HG02981 (cell line): Measurements from ENCODE around the gene FOXK1.
"Not testable (repeated sequence)": the region's sequence is repeated elsewhere in the genome, so short reads cannot be mapped to it uniquely, and the experiment has no call there.

Experiments used
- ATAC-seq: cut with Tn5 transposase; IDR thresholded peaks from one replicate; pipeline ENCODE4 v1.9.1; 2021; ENCODE audit warnings: mild to moderate bottlenecking, moderate library complexity; ENCODE audit not compliant: unreplicated experiment

The FOXK1 gene

DNA sequence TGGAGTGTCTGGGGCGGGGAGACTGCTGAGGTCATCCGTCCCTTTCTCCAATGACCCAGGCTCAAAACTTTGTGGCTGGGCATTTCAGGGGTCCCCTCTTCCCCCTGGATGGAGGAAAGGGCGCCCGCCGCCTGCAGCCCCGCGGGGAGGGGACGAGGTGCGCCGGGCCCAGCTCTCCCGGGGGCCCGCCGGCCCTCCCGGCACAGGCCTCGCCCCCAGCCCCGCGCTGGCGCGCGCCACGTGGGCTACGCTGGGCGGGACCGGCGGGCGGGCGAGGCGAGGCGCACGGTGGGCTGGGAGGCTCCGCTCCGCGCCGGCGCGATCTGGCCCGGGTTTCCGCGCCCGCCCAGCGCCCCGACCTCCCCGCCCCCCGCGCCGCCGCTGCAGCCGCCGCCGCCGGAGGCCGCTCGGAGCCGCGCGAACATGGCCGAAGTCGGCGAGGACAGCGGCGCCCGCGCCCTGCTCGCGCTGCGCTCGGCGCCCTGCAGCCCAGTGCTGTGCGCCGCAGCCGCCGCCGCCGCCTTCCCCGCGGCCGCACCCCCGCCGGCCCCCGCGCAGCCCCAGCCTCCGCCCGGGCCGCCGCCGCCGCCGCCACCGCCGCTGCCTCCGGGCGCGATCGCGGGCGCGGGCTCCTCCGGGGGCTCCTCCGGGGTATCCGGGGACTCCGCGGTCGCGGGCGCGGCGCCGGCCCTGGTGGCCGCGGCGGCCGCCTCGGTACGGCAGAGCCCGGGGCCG is at the start of gene FOXK1:
FOXK1 (plus strand) TSS at position 410 of the 735 bp plus-strand sequence; CDS start at position 424, 14 bp downstream.
- ATAC-seq = peak; percentile 72

DNA sequence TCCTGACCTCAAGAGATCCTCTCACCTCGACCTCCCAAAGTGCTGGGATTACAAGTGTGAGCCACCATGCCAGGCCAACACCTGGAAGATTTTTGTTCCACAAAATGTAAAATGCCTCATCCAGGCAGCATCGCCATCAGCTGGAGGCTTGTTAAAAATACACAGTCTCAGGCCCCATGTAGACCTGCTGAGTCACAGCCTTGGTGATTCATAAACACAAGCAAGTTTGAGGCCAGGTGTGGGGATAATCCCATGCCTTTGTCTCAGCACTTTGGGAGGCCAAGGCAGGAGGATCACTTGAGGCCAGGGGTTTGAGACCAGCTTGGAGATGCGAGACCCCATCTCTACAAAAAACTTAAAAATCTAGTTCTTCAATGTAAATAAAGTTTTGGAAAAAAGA is 49.1 kb upstream of the FOXK1 start:
- ATAC-seq = no peak

DNA sequence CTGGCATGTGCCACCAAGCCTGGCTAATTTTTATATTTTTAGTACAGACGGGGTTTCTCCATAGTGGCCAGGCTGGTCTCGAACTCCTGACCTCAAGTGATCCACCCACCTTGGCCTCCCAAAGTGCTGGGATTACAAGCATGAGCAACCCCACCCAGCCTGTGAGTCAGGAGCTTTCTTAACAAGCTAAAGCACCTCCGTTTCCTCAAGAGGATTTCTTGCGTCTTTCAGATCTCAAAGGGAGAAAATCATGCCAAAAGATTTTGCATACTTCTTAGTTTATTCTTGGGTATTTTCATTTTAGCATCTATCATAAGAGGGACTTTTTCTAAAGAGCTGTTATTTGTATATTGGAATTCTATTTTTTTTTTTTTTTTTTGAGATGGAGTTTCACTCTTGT is 47.9 kb upstream of the FOXK1 start:
- no peak for ATAC-seq

DNA sequence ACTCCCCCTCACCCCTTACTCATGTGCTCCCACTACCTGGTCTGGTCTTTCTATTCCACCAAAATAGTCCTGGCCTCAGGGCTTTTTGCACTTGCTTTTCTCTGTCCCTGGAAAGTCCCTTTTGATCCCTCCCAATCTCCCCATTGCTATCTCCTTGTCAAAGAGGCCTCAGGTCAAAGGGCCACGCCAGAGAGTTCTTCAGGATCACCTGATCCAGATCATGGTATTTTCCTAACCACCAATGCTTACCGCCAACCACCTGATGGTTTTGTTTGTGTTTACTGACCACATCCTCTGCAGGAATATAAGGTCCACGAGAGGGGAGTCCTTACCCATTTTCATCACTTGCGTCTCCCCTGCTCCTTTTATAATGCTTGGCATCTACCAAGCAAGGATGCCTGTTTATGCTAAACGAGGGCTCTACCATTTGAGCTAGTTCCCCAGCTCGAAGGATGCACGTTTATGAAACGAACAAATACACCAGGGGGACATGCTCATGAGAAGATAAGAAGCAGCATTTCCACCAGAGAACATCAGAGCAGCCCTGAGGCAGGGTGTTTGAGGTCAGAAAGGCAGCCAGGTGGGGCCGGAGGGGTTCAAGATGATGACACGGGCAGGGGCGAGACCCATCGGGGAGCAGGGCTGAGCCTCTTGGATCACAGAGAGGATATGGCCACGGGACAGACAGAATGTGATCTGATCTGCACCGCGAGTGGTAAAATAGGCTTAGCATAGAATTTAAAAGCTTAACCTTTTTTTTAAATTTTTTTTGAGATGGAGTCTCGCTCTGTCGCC is 43.1 kb upstream of the FOXK1 start:
- ATAC-seq = no peak

DNA sequence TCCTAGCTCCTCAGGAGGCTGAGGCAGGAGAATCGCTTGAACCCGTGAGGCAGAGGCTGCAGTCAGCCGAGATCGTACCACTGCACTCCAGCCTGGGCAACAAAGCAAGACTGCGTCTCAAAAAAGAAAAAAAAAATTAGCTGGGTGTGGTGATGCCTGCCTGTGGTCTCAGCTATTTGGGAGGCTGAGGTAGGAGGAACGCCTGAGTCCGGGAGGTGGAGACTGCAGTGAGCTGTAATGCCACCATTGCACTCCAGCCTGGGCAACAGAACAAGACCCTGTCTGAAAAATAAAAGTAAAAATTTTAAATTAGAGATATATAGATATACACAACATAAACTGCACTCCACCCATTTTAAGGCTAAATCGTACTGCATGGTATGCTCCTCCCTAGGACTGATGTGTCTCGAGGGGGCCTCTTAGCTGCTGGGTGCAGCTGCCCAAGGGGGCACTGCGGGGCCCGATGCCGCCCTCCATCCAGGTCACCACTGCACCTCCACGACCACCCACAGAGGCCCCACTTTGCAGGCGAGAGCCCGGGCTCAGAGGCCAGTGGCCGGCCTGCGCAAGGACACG is 40.9 kb upstream of the FOXK1 start:
- no peak for ATAC-seq

DNA sequence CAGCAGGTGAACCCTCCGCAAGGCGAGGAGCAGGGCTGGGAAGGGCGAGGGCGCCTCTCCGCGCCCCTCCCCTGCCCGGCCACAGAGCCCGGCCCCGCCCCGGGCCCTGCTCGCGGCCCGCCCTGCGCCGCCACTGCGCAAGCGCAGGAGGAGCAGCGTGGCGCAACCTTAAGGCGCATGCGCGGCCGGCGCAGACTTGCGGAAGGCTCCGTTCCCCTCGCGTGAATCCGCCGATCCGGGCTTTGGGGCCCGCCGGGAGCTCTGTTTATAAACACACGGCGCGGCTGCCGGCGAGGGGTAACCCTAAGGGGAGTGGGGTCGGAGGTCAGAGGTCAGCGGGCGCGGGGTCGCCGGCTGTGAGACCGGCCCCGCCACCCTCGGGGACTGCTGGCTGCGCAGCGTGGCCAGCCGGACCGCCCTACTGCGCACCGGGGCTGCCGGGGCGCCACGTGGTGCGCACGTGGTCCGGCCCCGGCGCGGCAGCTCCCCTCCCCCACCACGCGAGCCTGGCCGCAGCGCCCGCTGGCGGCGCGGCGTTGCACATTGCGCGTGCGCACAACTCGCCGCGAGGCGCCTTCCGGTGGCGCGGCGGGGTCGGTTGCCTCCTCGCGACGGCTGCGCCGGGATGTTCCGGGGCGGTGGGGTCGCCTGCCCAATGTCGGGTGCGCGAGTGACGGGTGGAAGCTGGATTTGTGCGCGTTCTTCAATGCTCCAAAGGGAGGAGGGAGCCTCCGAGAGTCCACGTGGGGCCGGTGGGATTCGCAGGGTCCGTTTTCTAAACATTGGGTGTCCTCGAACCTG is 40.2 kb upstream of the FOXK1 start:
- peak; percentile 70 for ATAC-seq

DNA sequence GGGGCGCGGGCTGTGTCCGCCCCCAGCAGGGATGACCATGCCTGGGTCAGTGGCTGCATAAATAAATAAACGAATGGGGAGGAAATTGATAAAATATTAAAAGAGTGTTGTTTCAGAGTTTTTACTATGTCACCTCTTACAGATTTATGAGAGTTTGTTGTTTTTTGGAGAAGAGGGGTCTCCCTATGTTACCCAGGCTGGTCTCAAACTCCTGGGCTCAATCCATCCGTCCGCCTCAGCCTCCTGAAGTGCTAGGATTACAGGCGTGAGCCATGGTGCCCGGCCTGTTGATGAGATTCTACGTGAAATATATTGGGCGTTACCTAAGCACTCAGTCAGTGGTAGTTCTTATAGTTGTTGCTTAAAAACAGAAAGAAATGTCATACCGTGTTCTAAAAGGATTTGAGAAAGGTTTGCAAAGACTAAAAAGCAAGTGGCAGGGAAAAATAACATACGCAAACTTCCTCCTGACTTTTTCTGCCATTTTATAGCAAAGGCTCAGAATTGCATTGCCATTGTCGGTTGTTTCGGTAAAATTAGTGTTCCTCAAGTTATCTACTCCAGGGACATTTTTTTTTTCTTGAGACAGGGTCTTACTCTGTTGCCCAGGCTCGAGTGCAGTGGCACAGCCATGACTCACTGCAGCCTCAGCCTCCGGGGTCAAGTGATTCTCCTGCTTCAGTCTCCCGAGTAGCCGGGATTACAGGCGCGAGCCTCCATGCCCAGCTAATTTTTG is 39.5 kb upstream of the FOXK1 start:
- ATAC-seq = no peak

DNA sequence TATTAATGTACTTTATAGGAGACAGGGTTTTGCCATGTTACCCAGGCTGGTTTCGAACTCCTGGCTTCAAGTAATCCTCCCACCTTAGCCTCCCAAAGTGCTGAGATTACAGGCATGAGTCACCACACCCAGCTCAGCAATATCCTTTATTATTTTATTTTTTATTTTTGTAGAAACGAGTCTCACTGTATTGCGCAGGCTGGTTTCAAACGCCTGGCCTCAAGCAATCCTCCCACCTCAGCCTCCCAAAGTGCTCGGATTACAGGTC is 39.0 kb upstream of the FOXK1 start:
- not testable (repeated sequence) for ATAC-seq

DNA sequence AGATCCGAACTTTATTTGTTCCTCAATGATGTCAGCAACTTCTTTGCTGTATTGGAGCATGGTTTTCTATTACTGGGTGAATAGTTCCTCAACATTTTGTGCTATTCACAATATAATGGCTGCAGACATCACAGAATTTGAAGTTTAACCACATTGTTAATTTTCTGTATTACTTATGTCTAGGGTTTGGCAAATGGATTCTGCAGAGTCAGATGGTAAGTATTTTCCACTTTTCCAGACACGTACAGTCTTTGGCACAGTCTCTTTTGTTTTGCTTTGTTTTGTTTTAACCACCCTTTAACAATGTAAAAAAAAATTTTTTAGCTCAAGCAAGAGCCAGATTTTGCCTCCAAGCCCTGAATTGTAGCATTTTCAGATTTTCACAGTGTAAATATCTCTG is 36.8 kb upstream of the FOXK1 start:
- ATAC-seq = no peak

DNA sequence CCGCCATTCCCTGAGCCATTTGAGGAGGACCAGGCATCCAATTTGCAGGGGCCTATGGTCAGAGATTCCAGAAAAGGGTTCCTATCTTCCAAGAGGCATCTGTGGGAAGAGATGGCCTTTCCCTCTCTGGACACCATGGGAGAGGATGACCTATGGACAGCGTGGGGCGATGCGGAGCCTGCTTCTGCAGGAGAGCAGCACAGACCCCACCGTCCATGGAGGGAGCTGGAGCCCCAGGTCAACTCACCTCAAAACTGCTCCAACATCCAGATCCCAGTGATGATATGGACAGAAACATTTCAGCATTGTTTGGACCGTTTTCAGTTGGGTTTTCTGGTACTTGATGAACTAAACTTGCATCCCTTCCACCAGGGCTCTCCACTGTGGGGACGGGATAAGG is 34.0 kb upstream of the FOXK1 start:
- no peak for ATAC-seq

DNA sequence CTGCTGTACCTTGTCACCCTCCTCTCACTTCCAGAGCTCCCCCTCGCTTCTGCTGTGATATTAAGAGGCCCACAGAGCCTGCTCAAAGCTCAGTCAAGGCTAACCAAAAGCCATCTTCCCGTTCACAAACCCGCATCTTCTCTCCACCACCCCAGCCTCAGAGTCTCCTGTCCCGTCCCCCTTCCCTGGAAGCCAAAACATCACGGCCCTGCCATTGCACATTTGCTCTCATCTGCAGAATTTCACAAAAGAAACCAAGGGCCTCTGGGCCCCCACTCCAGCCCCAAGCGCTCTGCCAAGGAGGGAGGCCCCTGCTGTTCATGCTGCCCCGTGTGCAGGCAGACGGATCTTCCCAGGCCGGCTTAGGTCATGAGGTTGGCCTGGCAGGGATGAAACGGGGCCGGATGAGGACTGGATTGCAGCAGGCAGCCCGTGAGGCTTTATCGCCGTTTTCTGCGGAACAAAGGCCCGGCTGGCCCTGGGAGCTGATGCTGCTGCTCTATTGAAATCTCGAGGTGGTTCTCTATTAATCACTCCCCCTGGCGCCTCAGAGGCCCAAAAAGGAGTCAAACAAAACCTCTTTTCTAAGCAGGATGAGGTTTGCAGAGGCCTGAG is 31.6 kb upstream of the FOXK1 start:
- ATAC-seq = no peak

DNA sequence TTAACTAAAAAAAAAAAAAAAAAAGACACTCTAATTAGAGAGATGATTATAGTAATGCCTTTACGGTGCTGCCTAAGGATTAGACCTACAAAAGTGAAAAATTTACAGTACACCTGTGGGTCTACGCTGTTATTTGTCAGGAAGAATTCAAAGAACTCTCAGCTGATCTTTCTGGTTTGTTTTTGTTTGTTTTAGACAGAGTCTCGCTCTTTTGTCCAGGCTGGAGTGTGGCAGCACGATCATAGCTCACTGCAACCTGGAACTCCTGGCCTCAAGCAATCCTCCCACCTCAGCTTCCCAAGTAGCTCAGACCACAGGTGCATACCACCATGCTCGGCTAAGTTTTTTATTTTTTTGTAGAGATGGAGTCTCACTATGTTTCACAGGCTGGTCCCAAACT is 28.3 kb upstream of the FOXK1 start:
- ATAC-seq = no peak

DNA sequence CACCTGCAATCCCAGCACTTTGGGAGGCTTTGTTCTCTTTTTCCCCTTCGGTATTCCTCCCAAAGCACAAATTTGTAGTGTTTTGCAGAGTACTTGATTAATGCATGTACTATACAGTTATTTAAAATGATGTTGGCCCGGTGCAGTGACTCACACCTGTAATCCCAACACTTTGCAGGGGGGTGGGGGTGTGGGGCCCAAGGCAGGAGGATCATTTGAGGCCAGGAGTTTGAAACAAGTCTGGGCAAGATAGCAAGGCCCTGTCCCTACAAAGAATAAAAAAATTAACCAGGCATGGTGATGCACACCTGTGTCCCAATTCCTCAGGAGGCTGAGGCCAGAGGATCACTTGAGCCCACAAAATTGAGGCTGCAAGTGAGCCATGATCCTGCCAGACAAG is 26.8 kb upstream of the FOXK1 start:
- no peak for ATAC-seq

DNA sequence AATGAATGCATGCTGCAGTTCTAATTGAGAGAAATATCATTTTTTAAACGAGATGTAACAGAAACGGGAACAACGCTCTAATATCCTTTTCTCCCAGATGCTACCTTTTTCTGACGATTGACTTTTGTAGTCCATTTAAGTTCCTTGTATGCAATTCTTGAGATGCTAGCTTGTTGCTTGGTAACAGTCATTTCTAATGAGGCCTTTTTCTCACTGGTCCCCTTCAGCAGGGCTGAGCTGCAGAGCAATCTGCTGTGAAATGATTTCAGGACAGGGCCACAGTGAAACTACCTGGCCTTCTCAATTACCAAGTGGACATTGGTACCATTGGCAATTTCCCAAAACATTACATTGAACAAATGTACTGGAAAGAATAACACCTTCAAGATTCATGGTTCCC is 26.2 kb upstream of the FOXK1 start:
- ATAC-seq = no peak

DNA sequence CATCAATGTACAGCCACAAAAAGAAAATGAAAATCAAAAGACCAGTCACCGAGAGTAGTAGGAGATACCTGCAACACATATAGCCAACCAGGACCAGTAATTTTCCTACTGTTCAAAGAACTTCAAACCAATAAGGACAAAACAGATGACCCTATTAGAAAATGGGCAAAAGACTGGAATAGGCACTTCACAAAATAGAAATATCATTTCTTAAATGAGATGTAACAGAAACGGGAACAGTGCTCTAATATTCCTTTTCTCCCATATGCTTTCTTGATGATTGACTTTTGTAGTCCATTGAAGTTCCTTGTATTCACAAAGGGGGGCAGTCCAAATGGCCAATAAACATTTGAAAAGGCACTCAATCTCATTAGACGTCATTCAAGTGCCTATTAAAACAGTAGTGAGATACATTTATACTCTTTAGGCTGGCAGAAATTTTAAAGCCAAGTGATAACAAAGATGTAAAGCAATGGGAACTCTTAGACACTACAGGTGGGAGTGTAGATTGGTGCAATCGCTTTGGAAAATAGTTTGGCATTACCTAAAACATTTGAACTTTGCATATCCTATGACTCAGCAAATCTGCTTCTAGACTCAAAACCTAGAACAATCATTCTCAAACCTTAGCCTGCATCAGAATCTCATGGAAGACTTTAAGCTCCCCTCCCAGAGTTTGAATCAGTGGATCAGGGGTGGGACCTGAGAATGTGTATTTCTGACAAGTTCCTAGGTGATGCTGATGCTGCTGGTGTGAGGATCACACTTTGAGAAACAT is 24.3 kb upstream of the FOXK1 start:
- no peak for ATAC-seq

DNA sequence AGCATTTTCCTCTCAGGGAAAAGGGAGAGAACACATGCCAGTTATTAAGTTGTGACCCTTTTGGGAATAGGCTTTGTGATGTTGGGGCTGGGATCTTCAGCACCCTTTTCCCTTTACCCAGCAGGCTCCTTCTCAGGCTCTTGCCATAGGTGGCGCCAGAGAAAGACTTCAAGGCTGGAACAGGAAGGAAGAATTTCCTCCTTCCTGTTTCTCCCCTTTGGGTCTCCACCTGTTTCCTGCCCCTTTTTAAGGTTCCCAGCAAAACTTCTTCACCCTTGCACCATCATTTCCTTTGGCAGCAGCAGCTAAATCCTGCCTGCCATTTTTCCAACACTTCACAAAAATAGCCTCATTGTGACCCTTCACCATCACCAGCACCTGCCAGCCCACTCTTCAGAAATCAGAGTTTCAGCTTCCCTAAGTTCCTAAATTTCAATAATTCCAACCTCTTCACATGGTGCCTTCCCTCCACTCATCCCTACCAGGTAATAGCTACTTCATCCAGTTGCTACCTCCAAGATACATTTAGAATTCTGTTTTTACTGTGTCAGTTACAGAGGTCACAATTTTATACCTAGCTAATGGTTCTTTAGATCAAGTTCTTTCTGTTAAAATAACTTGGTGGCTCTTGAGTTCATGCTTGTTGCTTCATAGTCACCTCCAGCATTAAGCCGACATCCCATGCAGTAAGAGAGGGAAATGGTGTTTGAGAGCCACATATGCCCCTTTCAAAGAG is 22.4 kb upstream of the FOXK1 start:
- ATAC-seq = no peak

DNA sequence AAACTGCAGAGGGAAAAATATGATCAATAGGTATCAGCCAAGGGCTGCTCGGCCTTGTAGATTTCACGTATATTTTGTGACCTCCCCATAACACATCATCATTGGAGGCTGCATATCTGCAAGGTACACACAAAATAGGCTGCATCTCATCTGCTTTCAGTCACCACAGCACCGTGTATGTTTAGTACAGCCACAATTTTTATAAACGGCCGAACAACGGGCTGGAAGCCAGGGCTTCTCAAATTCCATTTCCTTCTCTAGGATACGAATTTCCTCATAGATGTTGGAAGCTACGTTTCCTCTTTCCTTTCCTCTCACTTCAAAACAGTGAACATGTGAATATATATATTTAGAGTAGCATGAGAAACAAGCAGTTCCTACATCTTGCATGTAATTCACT is 20.2 kb upstream of the FOXK1 start:
- no peak for ATAC-seq

DNA sequence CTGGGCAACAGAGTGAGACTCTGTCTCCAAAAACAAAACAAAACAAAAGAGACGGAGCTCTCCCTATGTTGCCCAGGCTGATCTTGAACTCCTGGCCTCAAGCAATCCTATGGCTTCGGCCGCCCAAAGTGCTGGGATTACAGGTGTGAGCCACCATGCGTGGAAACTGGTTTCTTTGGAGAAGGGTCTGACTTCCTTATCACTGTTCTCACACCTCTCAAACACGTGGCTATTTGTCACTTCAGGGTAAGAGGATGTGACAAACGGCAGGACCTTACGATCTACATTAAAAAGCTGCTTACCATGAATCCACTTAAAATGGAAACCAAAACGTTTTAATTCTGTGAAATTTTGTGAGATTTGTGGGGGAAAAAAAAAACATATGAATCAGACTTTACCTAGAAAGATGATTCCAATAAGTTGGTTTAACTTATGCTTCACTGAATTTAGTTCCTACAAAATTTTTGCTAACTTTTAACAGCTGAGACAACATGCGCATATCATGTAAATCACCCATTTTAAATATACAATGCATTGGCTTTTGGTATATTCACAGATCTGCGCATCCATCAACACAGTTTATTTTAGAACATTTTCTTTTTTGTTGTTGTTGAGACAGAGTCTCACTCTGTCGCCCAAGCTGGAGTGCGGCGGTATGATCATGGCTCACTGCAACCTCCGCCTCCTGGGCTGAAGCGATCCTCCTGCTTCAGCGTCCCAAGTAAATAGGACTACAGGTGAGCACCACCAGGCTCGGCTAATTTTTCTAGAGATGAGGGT is 18.7 kb upstream of the FOXK1 start:
- ATAC-seq = no peak
